Measurements from ENCODE around the gene USP50. TPM values are rescaled to one million over a fixed set of nuclear protein-coding genes. Genes with fewer than 3 reads are reported as not detected.
"Not testable (repeated sequence)": the region's sequence is repeated elsewhere in the genome, so short reads cannot be mapped to it uniquely, and the experiment has no call there.

Gene USP50
- polyA plus RNA-seq, 1 of the 3 experiments (the other 2 are of a cell fraction), result not detected

DNA sequence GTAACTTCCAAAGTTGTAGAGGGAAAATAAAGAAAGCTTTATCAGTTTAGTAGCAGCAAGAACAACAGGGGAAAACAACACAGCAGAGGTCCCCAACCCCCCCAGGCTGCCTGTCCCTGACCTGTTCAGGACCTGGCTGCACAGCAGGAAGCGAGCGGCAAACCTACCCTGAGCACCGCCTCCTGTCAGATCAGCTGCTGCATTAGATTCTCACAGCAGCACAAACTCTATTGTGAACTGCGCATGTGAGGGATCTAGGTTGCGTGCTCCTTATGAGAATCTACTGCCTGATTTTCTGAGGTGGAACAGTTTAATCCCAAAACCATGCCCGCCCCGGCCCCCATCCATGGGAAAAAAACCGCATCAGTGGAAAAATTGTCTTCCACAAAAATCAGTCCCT is 40.3 kb downstream of the USP50 start (continued):
- TF ChIP-seq MXI1 (IDR thresholded peaks at IDR 0.05; ENCODE audit: low read depth, low read length) (no peak), CHD2 (IDR thresholded peaks at IDR 0.05; ENCODE audit: low read length, partially characterized antibody) (no peak)

DNA sequence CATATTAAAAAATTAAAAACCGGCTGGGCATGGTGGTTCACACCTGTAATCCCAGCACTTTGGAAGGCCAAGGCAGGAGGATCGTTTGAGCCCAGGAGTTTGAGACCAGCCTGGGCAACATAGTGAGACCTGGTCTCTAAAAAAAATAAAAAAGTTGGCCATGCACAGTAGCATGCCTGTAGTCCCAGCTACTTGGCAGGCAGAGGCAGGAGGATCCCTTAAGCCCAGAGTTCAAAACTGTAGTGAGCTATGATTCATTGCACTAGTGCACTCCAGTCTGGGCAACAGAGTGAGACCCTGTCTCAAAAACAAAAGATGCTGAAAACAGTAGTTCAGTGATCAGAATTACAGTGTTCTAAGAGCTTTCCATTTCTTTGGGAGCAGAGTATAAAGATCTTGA is 40.8 kb downstream of the USP50 start:
- H3K27ac ChIP-seq (ENCODE audit: low read depth in 2 of 2, low read length in 1 of 2); H3K9me2 ChIP-seq; POLR2A ChIA-PET; H3K27me3 ChIP-seq (ENCODE audit: insufficient read depth); H3K9ac ChIP-seq; H3F3A ChIP-seq (replicated peaks; ENCODE audit: insufficient read depth); CTCF ChIA-PET; H4K20me1 ChIP-seq (ENCODE audit: insufficient read depth); H3K4me2 ChIP-seq; H3K79me2 ChIP-seq (ENCODE audit: insufficient read depth); H3K4me1 ChIP-seq (ENCODE audit: control insufficient read depth in 1 of 2, insufficient read depth in 2 of 2, low read depth in 1 of 2, low read length in 1 of 2); H3K4me3 ChIP-seq (ENCODE audit: low read depth in 2 of 2, low read length in 1 of 2); H3K9me3 ChIP-seq; H2AFZ ChIP-seq (ENCODE audit: low read depth); DNase-seq: not testable (repeated sequence)
- whole genome bisulfite sequencing (ENCODE audit: low lambda C conversion rate), result 77% methylated on average over 2 of the region's 2 CpGs
- peaks cover 8 to 28% of the 10 kb centered on the region in 2 experiments for H3K36me3 ChIP-seq (replicated peaks in 1 of 2; ENCODE audit: control insufficient read depth in 1 of 2, insufficient read depth in 2 of 2, low read length in 1 of 2)

DNA sequence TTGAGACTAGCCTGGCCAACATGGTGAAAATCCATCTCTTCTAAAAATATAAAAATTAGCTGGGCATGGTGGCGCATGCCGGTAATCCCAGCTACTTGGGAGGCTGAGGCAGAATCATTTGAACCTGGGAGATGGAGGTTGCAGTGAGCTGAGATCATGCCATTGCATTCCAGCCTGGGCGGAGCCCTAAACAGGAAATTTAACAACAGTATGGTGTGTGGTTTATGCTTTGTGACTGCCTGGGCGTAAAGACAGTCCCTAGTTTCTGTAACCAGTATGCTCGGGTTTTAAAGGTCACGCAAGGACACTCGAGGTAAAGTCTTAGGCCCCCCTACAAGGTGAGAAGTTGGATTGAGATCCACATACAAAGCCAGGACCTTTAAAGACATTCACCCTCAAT is 43.3 kb downstream of the USP50 start:
- Histone ChIP-seq H2AFZ (ENCODE audit: low read depth) (no peak overlapping the region), H3K36me3 (replicated peaks in 1 of 2; ENCODE audit: control insufficient read depth in 1 of 2, insufficient read depth in 2 of 2, low read length in 1 of 2) (peaks cover 33 to 53% of the 10 kb centered on the region in 2 experiments), H4K20me1 (ENCODE audit: insufficient read depth) (no peaks in the 10 kb centered on the region), H3K4me3 (ENCODE audit: low read depth in 2 of 2, low read length in 1 of 2) (no peak overlapping the region), H3K9ac (no peak overlapping the region), H3K9me3 (no peaks in the 10 kb centered on the region), H3K27ac (ENCODE audit: low read depth in 2 of 2, low read length in 1 of 2) (no peak overlapping the region), H3K27me3 (ENCODE audit: insufficient read depth) (no peaks in the 10 kb centered on the region), H3K9me2 (no peaks in the 10 kb centered on the region), H3K4me2 (no peak overlapping the region), H3F3A (replicated peaks; ENCODE audit: insufficient read depth) (peaks cover 8% of the 10 kb centered on the region), H3K4me1 (ENCODE audit: control insufficient read depth in 1 of 2, insufficient read depth in 2 of 2, low read depth in 1 of 2, low read length in 1 of 2) (no peaks in the 10 kb centered on the region), H3K79me2 (ENCODE audit: insufficient read depth) (no peaks in the 10 kb centered on the region)
- 95% methylated on average over 7 of the region's 7 CpGs for WGBS (ENCODE audit: low lambda C conversion rate)
- ChIA-PET POLR2A (no interaction called here), CTCF (no interaction called here)
- DNase-seq, result no peak
- no peak for TF ChIP-seq NFIC (IDR thresholded peaks at IDR 0.05; ENCODE audit: borderline replicate concordance)
- TF ChIP-seq RXRA (IDR thresholded peaks at IDR 0.05; ENCODE audit: borderline replicate concordance, low read depth), result no peak
- TF ChIP-seq EP300 (IDR thresholded peaks at IDR 0.05; ENCODE audit: borderline replicate concordance in 1 of 2, low read depth in 1 of 2, low read length in 1 of 2), result no peak
- no peak for TF ChIP-seq MEF2A (IDR thresholded peaks at IDR 0.05; ENCODE audit: borderline replicate concordance, low read depth)
- TF ChIP-seq, protein P1, sequence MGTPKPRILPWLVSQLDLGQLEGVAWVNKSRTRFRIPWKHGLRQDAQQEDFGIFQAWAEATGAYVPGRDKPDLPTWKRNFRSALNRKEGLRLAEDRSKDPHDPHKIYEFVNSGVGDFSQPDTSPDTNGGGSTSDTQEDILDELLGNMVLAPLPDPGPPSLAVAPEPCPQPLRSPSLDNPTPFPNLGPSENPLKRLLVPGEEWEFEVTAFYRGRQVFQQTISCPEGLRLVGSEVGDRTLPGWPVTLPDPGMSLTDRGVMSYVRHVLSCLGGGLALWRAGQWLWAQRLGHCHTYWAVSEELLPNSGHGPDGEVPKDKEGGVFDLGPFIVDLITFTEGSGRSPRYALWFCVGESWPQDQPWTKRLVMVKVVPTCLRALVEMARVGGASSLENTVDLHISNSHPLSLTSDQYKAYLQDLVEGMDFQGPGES (IDR thresholded peaks at IDR 0.05; ENCODE audit: low read depth, low read length), result no peak
- TF ChIP-seq TEAD4 (IDR thresholded peaks at IDR 0.05; ENCODE audit: borderline replicate concordance, insufficient read depth), result no peak
- TF ChIP-seq RCOR1 (IDR thresholded peaks at IDR 0.05; ENCODE audit: low read length), result no peak
- TF ChIP-seq FOSL2 (IDR thresholded peaks at IDR 0.05; ENCODE audit: borderline replicate concordance, low read depth), result no peak
- TF ChIP-seq, protein P2, sequence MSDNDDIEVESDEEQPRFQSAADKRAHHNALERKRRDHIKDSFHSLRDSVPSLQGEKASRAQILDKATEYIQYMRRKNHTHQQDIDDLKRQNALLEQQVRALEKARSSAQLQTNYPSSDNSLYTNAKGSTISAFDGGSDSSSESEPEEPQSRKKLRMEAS (IDR thresholded peaks at IDR 0.05; ENCODE audit: low read depth), result no peak
- no peak for TF ChIP-seq EZH2phosphoT487 (IDR thresholded peaks at IDR 0.05; ENCODE audit: borderline replicate concordance, low read depth)
- TF ChIP-seq, protein P3, sequence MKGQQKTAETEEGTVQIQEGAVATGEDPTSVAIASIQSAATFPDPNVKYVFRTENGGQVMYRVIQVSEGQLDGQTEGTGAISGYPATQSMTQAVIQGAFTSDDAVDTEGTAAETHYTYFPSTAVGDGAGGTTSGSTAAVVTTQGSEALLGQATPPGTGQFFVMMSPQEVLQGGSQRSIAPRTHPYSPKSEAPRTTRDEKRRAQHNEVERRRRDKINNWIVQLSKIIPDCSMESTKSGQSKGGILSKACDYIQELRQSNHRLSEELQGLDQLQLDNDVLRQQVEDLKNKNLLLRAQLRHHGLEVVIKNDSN (IDR thresholded peaks at IDR 0.05; ENCODE audit: borderline replicate concordance, low read depth), result no peak
- TF ChIP-seq, protein P4, sequence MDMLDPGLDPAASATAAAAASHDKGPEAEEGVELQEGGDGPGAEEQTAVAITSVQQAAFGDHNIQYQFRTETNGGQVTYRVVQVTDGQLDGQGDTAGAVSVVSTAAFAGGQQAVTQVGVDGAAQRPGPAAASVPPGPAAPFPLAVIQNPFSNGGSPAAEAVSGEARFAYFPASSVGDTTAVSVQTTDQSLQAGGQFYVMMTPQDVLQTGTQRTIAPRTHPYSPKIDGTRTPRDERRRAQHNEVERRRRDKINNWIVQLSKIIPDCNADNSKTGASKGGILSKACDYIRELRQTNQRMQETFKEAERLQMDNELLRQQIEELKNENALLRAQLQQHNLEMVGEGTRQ (IDR thresholded peaks at IDR 0.05; ENCODE audit: borderline replicate concordance, low read depth, low read length), result no peak
- TF ChIP-seq, protein P5, sequence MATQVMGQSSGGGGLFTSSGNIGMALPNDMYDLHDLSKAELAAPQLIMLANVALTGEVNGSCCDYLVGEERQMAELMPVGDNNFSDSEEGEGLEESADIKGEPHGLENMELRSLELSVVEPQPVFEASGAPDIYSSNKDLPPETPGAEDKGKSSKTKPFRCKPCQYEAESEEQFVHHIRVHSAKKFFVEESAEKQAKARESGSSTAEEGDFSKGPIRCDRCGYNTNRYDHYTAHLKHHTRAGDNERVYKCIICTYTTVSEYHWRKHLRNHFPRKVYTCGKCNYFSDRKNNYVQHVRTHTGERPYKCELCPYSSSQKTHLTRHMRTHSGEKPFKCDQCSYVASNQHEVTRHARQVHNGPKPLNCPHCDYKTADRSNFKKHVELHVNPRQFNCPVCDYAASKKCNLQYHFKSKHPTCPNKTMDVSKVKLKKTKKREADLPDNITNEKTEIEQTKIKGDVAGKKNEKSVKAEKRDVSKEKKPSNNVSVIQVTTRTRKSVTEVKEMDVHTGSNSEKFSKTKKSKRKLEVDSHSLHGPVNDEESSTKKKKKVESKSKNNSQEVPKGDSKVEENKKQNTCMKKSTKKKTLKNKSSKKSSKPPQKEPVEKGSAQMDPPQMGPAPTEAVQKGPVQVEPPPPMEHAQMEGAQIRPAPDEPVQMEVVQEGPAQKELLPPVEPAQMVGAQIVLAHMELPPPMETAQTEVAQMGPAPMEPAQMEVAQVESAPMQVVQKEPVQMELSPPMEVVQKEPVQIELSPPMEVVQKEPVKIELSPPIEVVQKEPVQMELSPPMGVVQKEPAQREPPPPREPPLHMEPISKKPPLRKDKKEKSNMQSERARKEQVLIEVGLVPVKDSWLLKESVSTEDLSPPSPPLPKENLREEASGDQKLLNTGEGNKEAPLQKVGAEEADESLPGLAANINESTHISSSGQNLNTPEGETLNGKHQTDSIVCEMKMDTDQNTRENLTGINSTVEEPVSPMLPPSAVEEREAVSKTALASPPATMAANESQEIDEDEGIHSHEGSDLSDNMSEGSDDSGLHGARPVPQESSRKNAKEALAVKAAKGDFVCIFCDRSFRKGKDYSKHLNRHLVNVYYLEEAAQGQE (IDR thresholded peaks at IDR 0.05; ENCODE audit: low read depth, low read length), result no peak
